H1 (cell line): Measurements from ENCODE around the gene ERN2. TPM values are rescaled to one million over a fixed set of nuclear protein-coding genes. Genes with fewer than 3 reads are reported as not detected.

Experiments
- CTCF ChIA-PET: fragments of 300-600 bp; sonication (Branson Sonifier 250); formaldehyde crosslinking; loops from one replicate; lab custom pipeline; 2021; ENCODE audit not compliant: partially characterized antibody; lab: Charles Lee
- POLR2A ChIA-PET: fragments of 300-600 bp; sonication (Branson Sonifier 250); formaldehyde crosslinking; loops from one replicate; lab custom pipeline; 2021; ENCODE audit warnings: inconsistent platforms; ENCODE audit not compliant: partially characterized antibody; lab: Charles Lee
- DNase-seq, 2 experiments: peaks; one replicate each; pipeline versions ENCODE4 v3.0.0 to v3.0.0-alpha.2; 2010 to 2022; ENCODE audit warnings: low spot score in 2 of 2, low read depth in 1 of 2, mixed read lengths in 1 of 2
- FAIRE-seq: peaks from 2 replicates; lab custom pipeline; 2011; peaks lifted over from hg19 to GRCh38; lab: Jason Lieb, UNC
- H2AFZ ChIP-seq: 2 replicates; pipeline ENCODE4 v1.8.1; 2012; ENCODE audit warnings: low read length, inconsistent platforms
- H2AK5ac ChIP-seq: 2 replicates; pipeline ENCODE4 v1.6.1; 2013; ENCODE audit warnings: low read depth, low read length
- H2BK120ac ChIP-seq: replicated peaks from 2 replicates; pipeline ENCODE3; 2013; ENCODE audit warnings: low read depth, low read length, inconsistent platforms
- H2BK12ac ChIP-seq: 2 replicates; pipeline ENCODE4 v1.6.1; 2013; ENCODE audit warnings: low read depth, low read length
- H2BK15ac ChIP-seq: 2 replicates; pipeline ENCODE4 v1.6.1; 2013; ENCODE audit warnings: low read length
- H2BK20ac ChIP-seq: 2 replicates; pipeline ENCODE4 v1.6.1; 2013; ENCODE audit warnings: low read length
- H2BK5ac ChIP-seq: 2 replicates; pipeline ENCODE4 v1.6.1; 2013; ENCODE audit warnings: low read depth, low read length
- H3K14ac ChIP-seq: 2 replicates; pipeline ENCODE4 v1.6.1; 2013; ENCODE audit warnings: inconsistent platforms; ENCODE audit not compliant: insufficient read length
- H3K18ac ChIP-seq: 2 replicates; pipeline ENCODE4 v1.6.1; 2013; ENCODE audit warnings: low read length; ENCODE audit errors: extremely low read depth
- H3K23ac ChIP-seq: 2 replicates; pipeline ENCODE4 v1.6.1; 2013; ENCODE audit warnings: inconsistent platforms; ENCODE audit not compliant: insufficient read length
- H3K23me2 ChIP-seq: 2 replicates; pipeline ENCODE4 v1.6.1; 2013; ENCODE audit warnings: low read depth, low read length
- H3K27ac ChIP-seq: 2 replicates; pipeline ENCODE4 v1.6.1; 2011; ENCODE audit warnings: low read depth, low read length, inconsistent platforms
- H3K27me3 ChIP-seq, 4 experiments: replicated peaks in 1 of 4; 1 replicate in 1 of 4; 2 replicates in 3 of 4; pipeline versions ENCODE4 v1.6.1 to v1.8.1; 2011 to 2013; ENCODE audit warnings: low read length in 3 of 4, mild to moderate bottlenecking in 3 of 4, inconsistent platforms in 2 of 4, mixed read lengths in 2 of 4, moderate library complexity in 1 of 4; ENCODE audit not compliant: control insufficient read depth in 3 of 4, insufficient read depth in 3 of 4; ENCODE audit errors: extremely low read depth in 1 of 4
- H3K36me3 ChIP-seq, 4 experiments: 2 replicates each; pipeline versions ENCODE4 v1.6.1 to v1.8.1; 2011 to 2013; ENCODE audit warnings: mild to moderate bottlenecking in 4 of 4, low read length in 3 of 4, moderate library complexity in 2 of 4, control low read depth in 1 of 4, inconsistent platforms in 1 of 4; ENCODE audit not compliant: insufficient read depth in 4 of 4, control insufficient read depth in 2 of 4
- H3K4ac ChIP-seq: replicated peaks from 2 replicates; pipeline ENCODE3; 2013; ENCODE audit warnings: low read length, low read depth, mixed read lengths, inconsistent platforms; ENCODE audit not compliant: insufficient read length
- H3K4me1 ChIP-seq, 4 experiments: replicated peaks in 1 of 4; 1 replicate in 1 of 4; 2 replicates in 3 of 4; pipeline versions ENCODE4 v1.6.1 to v1.8.1; 2011 to 2013; ENCODE audit warnings: low read length in 3 of 4, inconsistent platforms in 2 of 4, mixed read lengths in 1 of 4; ENCODE audit not compliant: insufficient read depth in 4 of 4, control insufficient read depth in 3 of 4
- H3K4me2 ChIP-seq, 2 experiments: 2 replicates each; pipeline versions ENCODE4 v1.6.1 to v1.8.1; 2011 to 2013; ENCODE audit warnings: low read depth in 2 of 2, low read length in 2 of 2, control low read depth in 1 of 2, inconsistent platforms in 1 of 2, mild to moderate bottlenecking in 1 of 2; ENCODE audit not compliant: insufficient read depth in 1 of 2
- H3K4me3 ChIP-seq, 4 experiments: fragments of 200-600, 300-600 bp in 1 of 4; sonication (generic), shearing (Covaris generic), sonication (Bioruptor Twin) in 1 of 4; 2 replicates each; pipeline versions ENCODE4 v1.5.1 to v1.8.1; 2011 to 2016; ENCODE audit warnings: low read length in 4 of 4, low read depth in 3 of 4, control low read depth in 2 of 4, inconsistent platforms in 2 of 4, mild to moderate bottlenecking in 2 of 4, mixed read lengths in 1 of 4, moderate library complexity in 1 of 4; ENCODE audit not compliant: insufficient read depth in 2 of 4; ENCODE audit errors: extremely low read depth in 1 of 4
- H3K56ac ChIP-seq: replicated peaks from 2 replicates; pipeline ENCODE3; 2013; ENCODE audit warnings: low read depth, mild to moderate bottlenecking, mixed read lengths, low read length, inconsistent platforms; ENCODE audit not compliant: insufficient read length
- H3K79me1 ChIP-seq: 2 replicates; pipeline ENCODE4 v1.6.1; 2013; ENCODE audit warnings: low read depth, low read length, control low read depth
- H3K79me2 ChIP-seq, 2 experiments: 2 replicates each; pipeline versions ENCODE4 v1.6.1 to v1.8.1; 2012 to 2013; ENCODE audit warnings: low read length in 2 of 2, mild to moderate bottlenecking in 2 of 2, inconsistent platforms in 1 of 2; ENCODE audit not compliant: insufficient read depth in 2 of 2, control insufficient read depth in 1 of 2
- H3K9ac ChIP-seq, 4 experiments: replicated peaks in 1 of 4; 1 replicate in 1 of 4; 2 replicates in 3 of 4; pipeline versions ENCODE4 v1.6.1 to v1.8.1; 2011 to 2013; ENCODE audit warnings: low read depth in 3 of 4, low read length in 3 of 4, control low read depth in 2 of 4, mild to moderate bottlenecking in 2 of 4, moderate library complexity in 2 of 4, inconsistent platforms in 1 of 4; ENCODE audit errors: extremely low read depth in 1 of 4
- H3K9me3 ChIP-seq, 2 experiments: 2 replicates each; pipeline versions ENCODE4 v1.6.1 to v1.8.1; 2012 to 2013; ENCODE audit warnings: mild to moderate bottlenecking in 2 of 2, moderate library complexity in 2 of 2, control low read depth in 1 of 2, inconsistent platforms in 1 of 2, low read depth in 1 of 2, low read length in 1 of 2, mixed read lengths in 1 of 2; ENCODE audit not compliant: insufficient read depth in 2 of 2
- H4K20me1 ChIP-seq, 2 experiments: replicated peaks in 1 of 2; 2 replicates each; pipeline versions ENCODE3 to v1.8.1; 2011 to 2013; ENCODE audit warnings: inconsistent platforms in 2 of 2, low read length in 2 of 2, mild to moderate bottlenecking in 1 of 2; ENCODE audit not compliant: insufficient read depth in 2 of 2, control insufficient read depth in 1 of 2
- H4K5ac ChIP-seq: 2 replicates; pipeline ENCODE4 v1.6.1; 2013; ENCODE audit warnings: low read length, low read depth, mixed read lengths, inconsistent platforms; ENCODE audit not compliant: insufficient read length
- H4K8ac ChIP-seq: 2 replicates; pipeline ENCODE4 v1.8.0; 2013; ENCODE audit warnings: mild to moderate bottlenecking, moderate library complexity, low read length, inconsistent platforms; ENCODE audit not compliant: insufficient read depth; ENCODE audit errors: extremely low read depth
- H4K91ac ChIP-seq: replicated peaks from 2 replicates; pipeline ENCODE3; 2013; ENCODE audit warnings: low read length, mixed read lengths, inconsistent platforms; ENCODE audit not compliant: insufficient read length
- FOSL1 ChIP-seq: IDR thresholded peaks from 2 replicates; pipeline ENCODE4 v1.6.1; 2011; ENCODE audit warnings: mild to moderate bottlenecking, low read depth, low read length, moderate library complexity; ENCODE audit not compliant: insufficient read depth
- WGBS, 2 experiments: shearing (Covaris generic) in 1 of 2; methylation state at CpG; one replicate each; pipeline versions ENCODE4 v1.1.6 to v1.1.7; 2013 to 2015; ENCODE audit warnings: low lambda C conversion rate in 2 of 2, mixed read lengths in 2 of 2, inconsistent platforms in 1 of 2, low coverage in 1 of 2, missing lambda C conversion rate in 1 of 2; ENCODE audit not compliant: insufficient replicate concordance in 2 of 2, insufficient coverage in 1 of 2, insufficient read length in 1 of 2; ENCODE audit errors: extremely low coverage in 1 of 2, missing lambda C conversion rate in 1 of 2; 5-methylcytosine and 5-hydroxymethylcytosine counted together
- polyA plus RNA-seq, 7 experiments: library from polyadenylated mRNA; depleted of rRNA in 3 of 7; stranded (reverse) in 5 of 7; unstranded in 2 of 7; fragments of >200 nt in 5 of 7; fragments of 200-250 nt in 2 of 7; gene quantifications; 1 replicate in 5 of 7; 2 replicates in 1 of 7; 4 replicates in 1 of 7; pipeline versions ENCODE4 v1.2.1 to v1.2.3, GENCODE V29; 2011 to 2013; ENCODE audit warnings: missing spikeins in 2 of 7, mixed read lengths in 2 of 7
- total RNA-seq: library from RNA; stranded (reverse); fragmentation: NEBNext Ultra II Directional; extraction: Animal tissue kit (Norgen Biotek cat#: 25700); gene quantifications from 2 replicates; pipeline ENCODE4 v1.2.1, GENCODE V29; 2021

Gene ERN2
- total and polyA plus RNA-seq, 2 of the 8 experiments (the other 6 are each of a cell fraction or from before 2014, with no cell fraction given) = 2.4 to 4.4 TPM

DNA sequence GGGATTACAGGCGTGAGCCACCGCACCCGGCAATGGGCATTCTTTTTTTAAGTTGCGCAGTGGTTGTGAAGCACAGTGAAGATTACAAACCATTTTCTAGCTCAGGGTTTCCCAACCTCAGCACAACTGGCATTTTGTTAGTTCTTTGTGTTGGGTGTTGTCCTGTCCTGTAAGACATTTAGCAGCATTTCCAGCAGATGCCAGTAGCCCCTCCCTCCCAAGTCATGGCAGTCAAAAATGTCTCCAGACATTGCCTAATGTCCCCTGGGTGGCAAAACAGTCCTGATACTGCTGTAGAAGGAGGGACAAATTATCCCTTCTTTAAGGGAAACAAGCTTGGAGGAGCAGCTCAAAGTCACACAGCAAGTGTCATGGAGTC lies 18.8 kb downstream of the ERN2 start:
- Histone ChIP-seq H2BK12ac (0 out of 2 replicates have a peak overlapping the region, but pooled peaks have one; percentile 0), H3K9ac (no peak overlapping the region; a peak in 1 of 7 replicates), H4K5ac (no peak overlapping the region), H2BK5ac (no peak overlapping the region), H4K20me1 (peaks cover 2 to 7% of the 10 kb centered on the region in 2 experiments), H3K27me3 (no peaks in the 10 kb centered on the region), H3K23ac (no peak overlapping the region), H3K79me2 (no peaks in the 10 kb centered on the region), H3K14ac (no peak overlapping the region), H2AK5ac (no peak overlapping the region), H2BK15ac (no peak overlapping the region), H3K27ac (no peak overlapping the region), H3K4me3 (peak overlapping the region; percentile 15 to 59 (median 51); a peak in 7 of 8 replicates), H2AFZ (peak overlapping the region; percentile 90), H3K23me2 (peaks cover 7% of the 10 kb centered on the region; the same call in 1 of the 2 replicates), H3K4me1 (peaks cover 0 to 5% (median 4%) of the 10 kb centered on the region in 4 experiments; a peak in 5 of 7 replicates), H3K36me3 (peaks cover 11 to 24% (median 19%) of the 10 kb centered on the region in 4 experiments), H3K79me1 (no peaks in the 10 kb centered on the region), H4K8ac (no peak overlapping the region), H3K9me3 (no peaks in the 10 kb centered on the region), H4K91ac (no peak overlapping the region), H2BK20ac (no peak overlapping the region), H3K18ac (peak overlapping the region; percentile 19), H3K56ac (no peak overlapping the region), H2BK120ac (no peak overlapping the region), H3K4ac (peak overlapping the region; percentile 33), H3K4me2 (peak overlapping the region; percentile 49 to 69)
- no peak for TF ChIP-seq FOSL1
- FAIRE-seq (no peak), DNase-seq (no peak)
- ChIA-PET POLR2A (interaction anchor here (0.6 to 12.9 kb wide), 10 partner anchors 13 to 336 kb away, joined by 3 to 230 read pairs (median 3); partner anchors contain the start of gene PLK1), CTCF (interaction anchor here (0.7 to 5.1 kb wide), 8 partner anchors 10 to 92 kb away, joined by 3 to 43 read pairs (median 3); partner anchors contain the start of genes ERN2 and PLK1)
- 96% methylated on average over 4 of the region's 4 CpGs; no CpG with 5 or more reads in 1 of the 2 experiments for WGBS, 2 experiments
